ENCODE measurements around the gene ARHGAP42.

GRCh38 chr11:100815787-100816330 lies 128.8 kb downstream of the ARHGAP42 start:
- no peak for TF ChIP-seq CTCF (IDR thresholded peaks at IDR 0.05)
- no peak for TF ChIP-seq POLR2A (IDR thresholded peaks at IDR 0.05)
- no peak for TF ChIP-seq POLR2AphosphoS5 (IDR thresholded peaks at IDR 0.05)
